Keratinocyte (primary cell): ENCODE measurements around the gene ZNF493.

Experiments
- CTCF ChIP-seq, 3 experiments: IDR thresholded peaks in 1 of 3; conservative IDR thresholded peaks in 1 of 3; optimal IDR thresholded peaks in 1 of 3; 2 replicates in 2 of 3; 3 replicates in 1 of 3; pipeline versions ENCODE3 to v1.5.1; 2011; ENCODE audit warnings: low read length in 3 of 3, mild to moderate bottlenecking in 3 of 3, moderate library complexity in 2 of 3, control low read depth in 1 of 3, inconsistent platforms in 1 of 3; ENCODE audit not compliant: insufficient read depth in 2 of 3; ENCODE audit errors: extremely low read depth in 1 of 3
- EZH2 ChIP-seq: IDR thresholded peaks from one replicate; pipeline ENCODE4 v1.6.1; 2012; ENCODE audit warnings: inconsistent platforms, mild to moderate bottlenecking, low read length, moderate library complexity

GRCh38 chr19:21358768-21359451, 38.0 kb upstream of the ZNF493 start, which contains the start of gene ZNF738:
- no peak for TF ChIP-seq EZH2
- no peak for TF ChIP-seq CTCF (optimal IDR thresholded peaks at IDR 0.05 in 1 of 3, IDR thresholded peaks at IDR 0.05 in 1 of 3, conservative IDR thresholded peaks at IDR 0.05 in 1 of 3; ENCODE audit: extremely low read depth in 1 of 3, insufficient read depth in 2 of 3, low read length in 3 of 3)
